H9 (cell line): ENCODE results near the gene SYT2. TPM values are rescaled to one million over a fixed set of nuclear protein-coding genes. Genes with fewer than 3 reads are reported as not detected.
A peak's percentile ranks its signal among the peaks of the same experiment; 100 is the strongest.

Experiments
- DNase-seq: peaks from one replicate; pipeline ENCODE4 v3.0.0-alpha.2; 2017
- H2AFZ ChIP-seq: one replicate; pipeline ENCODE4 v1.6.1; 2013; ENCODE audit warnings: mild to moderate bottlenecking, low read length, control low read depth, moderate library complexity
- H2AK5ac ChIP-seq: 2 replicates; pipeline ENCODE4 v1.6.1; 2013; ENCODE audit warnings: low read length, control low read depth, mixed read lengths; ENCODE audit not compliant: insufficient read length
- H2BK120ac ChIP-seq: one replicate; pipeline ENCODE4 v1.6.1; 2013; ENCODE audit warnings: low read depth, mild to moderate bottlenecking, low read length, control low read depth, inconsistent platforms; ENCODE audit not compliant: poor library complexity, severe bottlenecking
- H2BK12ac ChIP-seq: 2 replicates; pipeline ENCODE4 v1.6.1; 2013; ENCODE audit warnings: low read length, control low read depth, mixed read lengths, low read depth; ENCODE audit not compliant: insufficient read length
- H2BK15ac ChIP-seq: 2 replicates; pipeline ENCODE4 v1.6.1; 2013; ENCODE audit warnings: low read depth, low read length, control low read depth
- H2BK20ac ChIP-seq: one replicate; pipeline ENCODE4 v1.6.1; 2013; ENCODE audit warnings: low read depth, mild to moderate bottlenecking, low read length, control low read depth, inconsistent platforms; ENCODE audit not compliant: poor library complexity, severe bottlenecking
- H2BK5ac ChIP-seq: 2 replicates; pipeline ENCODE4 v1.6.1; 2013; ENCODE audit warnings: low read length, control low read depth, mixed read lengths; ENCODE audit not compliant: insufficient read length
- H3K14ac ChIP-seq: 2 replicates; pipeline ENCODE4 v1.6.1; 2013; ENCODE audit warnings: low read length, control low read depth; ENCODE audit not compliant: insufficient read depth
- H3K18ac ChIP-seq: 2 replicates; pipeline ENCODE4 v1.6.1; 2013; ENCODE audit warnings: low read depth, mild to moderate bottlenecking, mixed read lengths, low read length, control low read depth; ENCODE audit not compliant: insufficient read length
- H3K23ac ChIP-seq: 2 replicates; pipeline ENCODE4 v1.6.1; 2013; ENCODE audit warnings: low read length, control low read depth, mixed read lengths, low read depth; ENCODE audit not compliant: insufficient read length
- H3K23me2 ChIP-seq: 2 replicates; pipeline ENCODE4 v1.6.1; 2013; ENCODE audit warnings: low read depth, mild to moderate bottlenecking, mixed read lengths, low read length, control low read depth; ENCODE audit not compliant: insufficient read length, poor library complexity, severe bottlenecking
- H3K27ac ChIP-seq: 2 replicates; pipeline ENCODE4 v1.5.1; 2013; ENCODE audit warnings: low read length, control low read depth, mixed read lengths, low read depth; ENCODE audit not compliant: insufficient read length
- H3K27me3 ChIP-seq: 2 replicates; pipeline ENCODE4 v1.6.1; 2013; ENCODE audit warnings: low read length, control low read depth, inconsistent platforms; ENCODE audit not compliant: insufficient read depth
- H3K4ac ChIP-seq: 2 replicates; pipeline ENCODE4 v1.6.1; 2013; ENCODE audit warnings: low read depth, mild to moderate bottlenecking, control low read depth, inconsistent platforms, low read length, moderate library complexity
- H3K4me1 ChIP-seq: 2 replicates; pipeline ENCODE4 v1.6.1; 2013; ENCODE audit warnings: low read length, control low read depth, inconsistent platforms; ENCODE audit not compliant: insufficient read depth
- H3K4me2 ChIP-seq: 2 replicates; pipeline ENCODE4 v1.6.1; 2013; ENCODE audit warnings: low read length, control low read depth, mixed read lengths; ENCODE audit not compliant: insufficient read length, insufficient read depth
- H3K56ac ChIP-seq: 2 replicates; pipeline ENCODE4 v1.6.1; 2013; ENCODE audit warnings: low read depth, mild to moderate bottlenecking, mixed read lengths, low read length, control low read depth; ENCODE audit not compliant: insufficient read length
- H3K79me1 ChIP-seq: 2 replicates; pipeline ENCODE4 v1.6.1; 2013; ENCODE audit warnings: low read depth, mild to moderate bottlenecking, moderate library complexity, low read length, control low read depth, inconsistent platforms; ENCODE audit not compliant: insufficient read depth, poor library complexity, severe bottlenecking
- H3K79me2 ChIP-seq: 2 replicates; pipeline ENCODE4 v1.6.1; 2013; ENCODE audit warnings: low read length, control low read depth, inconsistent platforms; ENCODE audit not compliant: insufficient read depth
- H3K9ac ChIP-seq: 2 replicates; pipeline ENCODE4 v1.6.1; 2013; ENCODE audit warnings: low read length, control low read depth, mixed read lengths; ENCODE audit not compliant: insufficient read length; ENCODE audit errors: extremely low read depth
- H3K9me3 ChIP-seq: one replicate; pipeline ENCODE4 v1.6.1; 2013; ENCODE audit warnings: low read depth, low read length, inconsistent platforms; ENCODE audit not compliant: control insufficient read depth
- H3T11ph ChIP-seq: one replicate; pipeline ENCODE4 v1.6.1; 2013; ENCODE audit warnings: mild to moderate bottlenecking, low read length, control low read depth, inconsistent platforms
- H4K20me1 ChIP-seq: one replicate; pipeline ENCODE4 v1.6.1; 2013; ENCODE audit not compliant: control insufficient read depth, insufficient read length, insufficient read depth
- H4K5ac ChIP-seq: 2 replicates; pipeline ENCODE4 v1.6.1; 2013; ENCODE audit warnings: low read depth, mild to moderate bottlenecking, mixed read lengths, low read length, control low read depth; ENCODE audit not compliant: insufficient read length
- H4K8ac ChIP-seq: replicated peaks from 2 replicates; pipeline ENCODE4 v1.6.1; 2013; ENCODE audit warnings: low read length, control low read depth, mixed read lengths, low read depth; ENCODE audit not compliant: insufficient read length
- H4K91ac ChIP-seq: 2 replicates; pipeline ENCODE4 v1.6.1; 2013; ENCODE audit warnings: low read depth, mild to moderate bottlenecking, moderate library complexity, mixed read lengths, low read length, control low read depth; ENCODE audit not compliant: insufficient read length
- H3K27ac Mint-ChIP-seq, 3 experiments: 2 replicates in 2 of 3; 3 replicates in 1 of 3; pipeline ENCODE4 v1.8.0; 2020 to 2021; ENCODE audit warnings: mixed read lengths in 3 of 3, mild to moderate bottlenecking in 1 of 3, moderate library complexity in 1 of 3
- H3K27me3 Mint-ChIP-seq: 2 replicates; pipeline ENCODE4 v1.8.0; 2021; ENCODE audit warnings: low read depth, mild to moderate bottlenecking, moderate library complexity, mixed read lengths
- H3K36me3 Mint-ChIP-seq, 3 experiments: 2 replicates in 2 of 3; 3 replicates in 1 of 3; pipeline ENCODE4 v1.8.0; 2020 to 2021; ENCODE audit warnings: low read depth in 3 of 3, mixed read lengths in 3 of 3; ENCODE audit not compliant: insufficient read depth in 1 of 3
- H3K4me1 Mint-ChIP-seq, 2 experiments: 2 replicates each; pipeline ENCODE4 v1.8.0; 2020; ENCODE audit warnings: mixed read lengths in 2 of 2
- H3K4me3 Mint-ChIP-seq, 2 experiments: 2 replicates in 1 of 2; 3 replicates in 1 of 2; pipeline ENCODE4 v1.8.0; 2020 to 2021; ENCODE audit warnings: mild to moderate bottlenecking in 2 of 2, mixed read lengths in 2 of 2, moderate library complexity in 1 of 2
- H3K9me3 Mint-ChIP-seq, 2 experiments: 2 replicates in 1 of 2; 3 replicates in 1 of 2; pipeline ENCODE4 v1.8.0; 2020; ENCODE audit warnings: mild to moderate bottlenecking in 2 of 2, mixed read lengths in 2 of 2, moderate library complexity in 1 of 2
- CTCF ChIP-seq: fragments of 200-600 bp; sonication (generic); conservative IDR thresholded peaks from 3 replicates; pipeline ENCODE4 v1.8.0; 2021; ENCODE audit warnings: antibody characterized with exemption, mild to moderate bottlenecking
- WGBS: extraction: QIAGEN DNeasy Blood & Tissue Kit; methylation state at CpG from one replicate; pipeline ENCODE4 v1.1.7; 2013; ENCODE audit warnings: missing lambda C conversion rate, low lambda C conversion rate, mixed read lengths; ENCODE audit not compliant: insufficient read length; ENCODE audit errors: extremely low coverage; 5-methylcytosine and 5-hydroxymethylcytosine counted together
- total RNA-seq: library from RNA; stranded (reverse); gene quantifications from 2 replicates; pipeline ENCODE4 v1.2.1, GENCODE V29; 2021

The SYT2 gene
- total RNA-seq, 1 experiment from 2014 or later: 3.3 TPM

GRCh38 chr1:202628646-202629215 is 81.5 kb downstream of the SYT2 start:
- no peaks in the 10 kb centered on the region for H4K20me1 ChIP-seq
- H2AFZ ChIP-seq: no peak overlapping the region
- no peak overlapping the region for H3K23ac ChIP-seq
- no peak overlapping the region for H4K8ac ChIP-seq
- no peak overlapping the region for H3K4me2 ChIP-seq
- no peaks in the 10 kb centered on the region for H3K23me2 ChIP-seq
- no peak overlapping the region for H2BK12ac ChIP-seq
- peaks cover 13% of the 10 kb centered on the region in 2 experiments for H3K4me1 Mint-ChIP-seq
- no peak overlapping the region for H4K91ac ChIP-seq
- no CpG with 5 or more reads among the region's 7 CpGs for WGBS
- no peaks in the 10 kb centered on the region; the same call in none of the 2 replicates for H3K27me3 Mint-ChIP-seq
- H3K9ac ChIP-seq: no peak overlapping the region
- no peak overlapping the region for H2BK15ac ChIP-seq
- H3K27ac Mint-ChIP-seq: peak overlapping the region in 1 of 3 experiments; percentile 66; a peak in 1 of 7 replicates
- H3K4ac ChIP-seq: no peak overlapping the region
- no peaks in the 10 kb centered on the region for H3K79me2 ChIP-seq
- no peaks in the 10 kb centered on the region for H3K9me3 Mint-ChIP-seq
- H3K4me3 Mint-ChIP-seq: no peak overlapping the region
- H3K27me3 ChIP-seq: no peaks in the 10 kb centered on the region
- no peaks in the 10 kb centered on the region for H3K79me1 ChIP-seq
- H2BK120ac ChIP-seq: no peak overlapping the region
- no peaks in the 10 kb centered on the region; the same call in 1 of the 2 replicates for H3K4me1 ChIP-seq
- no peak overlapping the region for H2BK5ac ChIP-seq
- H3T11ph ChIP-seq: no peak overlapping the region
- TF ChIP-seq CTCF: no peak
- no peaks in the 10 kb centered on the region for H3K36me3 Mint-ChIP-seq
- no peak overlapping the region for H4K5ac ChIP-seq
- no peak overlapping the region for H3K27ac ChIP-seq
- DNase-seq: no peak
- H3K56ac ChIP-seq: no peak overlapping the region
- no peak overlapping the region for H2BK20ac ChIP-seq
- no peak overlapping the region for H3K18ac ChIP-seq
- no peaks in the 10 kb centered on the region for H3K9me3 ChIP-seq
- H2AK5ac ChIP-seq: no peak overlapping the region
- no peak overlapping the region for H3K14ac ChIP-seq
